ENCODE data around the gene NPW. TPM values are rescaled to one million over a fixed set of nuclear protein-coding genes. Genes with fewer than 3 reads are reported as not detected.

Gene NPW
- total and polyA plus RNA-seq, 2 donors (not counting 1 experiment from before 2014, with no cell fraction given): 0.20 to 0.99 TPM

DNA sequence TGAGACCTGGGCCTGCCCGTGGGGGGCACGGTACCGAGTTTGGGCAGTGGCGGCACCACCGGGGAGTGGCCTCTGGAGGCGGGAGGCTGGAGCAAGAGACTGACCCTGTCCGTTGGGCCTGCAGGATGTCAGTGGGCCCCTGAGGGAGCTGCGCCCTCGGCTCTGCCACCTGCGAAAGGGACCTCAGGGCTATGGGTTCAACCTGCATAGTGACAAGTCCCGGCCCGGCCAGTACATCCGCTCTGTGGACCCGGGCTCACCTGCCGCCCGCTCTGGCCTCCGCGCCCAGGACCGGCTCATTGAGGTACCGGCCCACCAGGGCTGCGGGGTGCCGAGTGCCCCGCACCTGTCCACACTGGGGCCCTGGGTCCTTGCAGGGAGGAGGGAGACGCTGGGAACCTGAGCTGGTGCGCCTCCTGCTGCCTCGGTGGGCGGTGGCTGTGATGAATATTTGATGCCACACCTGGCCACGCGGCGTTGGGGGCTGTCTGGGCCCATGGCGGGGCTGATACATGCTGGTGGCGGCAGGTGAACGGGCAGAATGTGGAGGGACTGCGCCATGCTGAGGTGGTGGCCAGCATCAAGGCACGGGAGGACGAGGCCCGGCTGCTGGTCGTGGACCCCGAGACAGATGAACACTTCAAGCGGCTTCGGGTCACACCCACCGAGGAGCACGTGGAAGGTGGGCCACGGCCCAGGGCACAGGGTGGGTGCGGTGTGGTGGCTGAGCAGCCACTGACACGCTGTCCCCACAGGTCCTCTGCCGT lies 16.8 kb downstream of the NPW start:
- no peak for TF ChIP-seq EZH2 (IDR thresholded peaks at IDR 0.05; ENCODE audit: low read length, missing control alignments)
- TF ChIP-seq, protein P1, sequence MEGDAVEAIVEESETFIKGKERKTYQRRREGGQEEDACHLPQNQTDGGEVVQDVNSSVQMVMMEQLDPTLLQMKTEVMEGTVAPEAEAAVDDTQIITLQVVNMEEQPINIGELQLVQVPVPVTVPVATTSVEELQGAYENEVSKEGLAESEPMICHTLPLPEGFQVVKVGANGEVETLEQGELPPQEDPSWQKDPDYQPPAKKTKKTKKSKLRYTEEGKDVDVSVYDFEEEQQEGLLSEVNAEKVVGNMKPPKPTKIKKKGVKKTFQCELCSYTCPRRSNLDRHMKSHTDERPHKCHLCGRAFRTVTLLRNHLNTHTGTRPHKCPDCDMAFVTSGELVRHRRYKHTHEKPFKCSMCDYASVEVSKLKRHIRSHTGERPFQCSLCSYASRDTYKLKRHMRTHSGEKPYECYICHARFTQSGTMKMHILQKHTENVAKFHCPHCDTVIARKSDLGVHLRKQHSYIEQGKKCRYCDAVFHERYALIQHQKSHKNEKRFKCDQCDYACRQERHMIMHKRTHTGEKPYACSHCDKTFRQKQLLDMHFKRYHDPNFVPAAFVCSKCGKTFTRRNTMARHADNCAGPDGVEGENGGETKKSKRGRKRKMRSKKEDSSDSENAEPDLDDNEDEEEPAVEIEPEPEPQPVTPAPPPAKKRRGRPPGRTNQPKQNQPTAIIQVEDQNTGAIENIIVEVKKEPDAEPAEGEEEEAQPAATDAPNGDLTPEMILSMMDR (conservative IDR thresholded peaks at IDR 0.05 in 1 of 2, IDR thresholded peaks at IDR 0.05 in 1 of 2; ENCODE audit: low read depth in 1 of 2, low read length in 2 of 2): no peak
- H3K79me2 ChIP-seq (ENCODE audit: control insufficient read depth, insufficient read depth, low read length): peaks cover 19% of the 10 kb centered on the region
- no peaks in the 10 kb centered on the region for H3K27me3 ChIP-seq (ENCODE audit: control insufficient read depth, insufficient read depth, low read length)
- no peaks in the 10 kb centered on the region for H4K20me1 ChIP-seq (ENCODE audit: control insufficient read depth, extremely low read depth, insufficient read depth, low read length)
- DNase-seq (ENCODE audit: low read depth in 2 of 2): no peak
- peaks cover 64% of the 10 kb centered on the region for H3K4me1 ChIP-seq (ENCODE audit: control insufficient read depth, extremely low read depth, insufficient read depth, low read length)
- peak overlapping the region; percentile 76 for H3K4me2 ChIP-seq (ENCODE audit: extremely low read depth, insufficient read depth, low read length)
- peak overlapping the region; percentile 72 for H3K27ac ChIP-seq (ENCODE audit: insufficient read depth, low read length)
- peak overlapping the region in 1 of 4 experiments; percentile 40 for H3K4me3 ChIP-seq (replicated peaks in 1 of 4; ENCODE audit: control extremely low read depth in 1 of 4, insufficient read depth in 1 of 4, low read depth in 3 of 4, low read length in 4 of 4)
- H3K36me3 ChIP-seq (ENCODE audit: control insufficient read depth, insufficient read depth, low read length): peaks cover 23% of the 10 kb centered on the region
- H3K9ac ChIP-seq (ENCODE audit: insufficient read depth, low read length): peak overlapping the region; percentile 73
- H3K9me3 ChIP-seq (ENCODE audit: control insufficient read depth, insufficient read depth, low read depth, low read length): no peaks in the 10 kb centered on the region
- H2AFZ ChIP-seq (ENCODE audit: low read length): no peak overlapping the region

DNA sequence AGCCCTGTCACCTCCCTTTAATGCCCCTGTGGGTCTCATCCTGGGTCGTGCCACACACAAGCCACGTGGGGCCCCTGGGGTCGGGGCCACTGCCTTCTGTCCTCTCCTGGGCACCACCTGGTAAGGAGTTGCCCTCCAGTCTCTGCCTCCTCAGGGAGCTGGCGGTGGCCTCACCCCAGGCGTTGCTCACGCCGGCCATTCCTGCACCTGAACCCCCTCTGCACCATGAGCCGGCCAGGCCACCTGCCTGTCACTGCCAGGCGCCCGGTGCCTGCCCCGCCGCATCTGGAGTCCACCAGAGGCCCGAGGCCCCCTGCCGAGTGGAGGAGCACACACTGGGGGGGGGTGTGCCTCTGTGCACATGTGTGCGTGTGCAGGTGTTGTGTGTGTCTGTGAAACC lies 17.5 kb downstream of the NPW start:
- H3K27ac ChIP-seq (ENCODE audit: insufficient read depth, low read length): no peak overlapping the region
- no peak for TF ChIP-seq EZH2 (IDR thresholded peaks at IDR 0.05; ENCODE audit: low read length, missing control alignments)
- TF ChIP-seq, protein P1 (conservative IDR thresholded peaks at IDR 0.05 in 1 of 2, IDR thresholded peaks at IDR 0.05 in 1 of 2; ENCODE audit: low read depth in 1 of 2, low read length in 2 of 2): no peak
- no peaks in the 10 kb centered on the region for H3K9me3 ChIP-seq (ENCODE audit: control insufficient read depth, insufficient read depth, low read depth, low read length)
- no peak overlapping the region for H3K4me2 ChIP-seq (ENCODE audit: extremely low read depth, insufficient read depth, low read length)
- H3K27me3 ChIP-seq (ENCODE audit: control insufficient read depth, insufficient read depth, low read length): no peaks in the 10 kb centered on the region
- H2AFZ ChIP-seq (ENCODE audit: low read length): no peak overlapping the region
- H3K9ac ChIP-seq (ENCODE audit: insufficient read depth, low read length): no peak overlapping the region
- peaks cover 23% of the 10 kb centered on the region for H3K36me3 ChIP-seq (ENCODE audit: control insufficient read depth, insufficient read depth, low read length)
- H3K4me1 ChIP-seq (ENCODE audit: control insufficient read depth, extremely low read depth, insufficient read depth, low read length): peaks cover 63% of the 10 kb centered on the region
- no peaks in the 10 kb centered on the region for H4K20me1 ChIP-seq (ENCODE audit: control insufficient read depth, extremely low read depth, insufficient read depth, low read length)
- H3K79me2 ChIP-seq (ENCODE audit: control insufficient read depth, insufficient read depth, low read length): peaks cover 19% of the 10 kb centered on the region
- H3K4me3 ChIP-seq (replicated peaks in 1 of 4; ENCODE audit: control extremely low read depth in 1 of 4, insufficient read depth in 1 of 4, low read depth in 3 of 4, low read length in 4 of 4): no peak overlapping the region
- no peak for DNase-seq (ENCODE audit: low read depth in 2 of 2)

DNA sequence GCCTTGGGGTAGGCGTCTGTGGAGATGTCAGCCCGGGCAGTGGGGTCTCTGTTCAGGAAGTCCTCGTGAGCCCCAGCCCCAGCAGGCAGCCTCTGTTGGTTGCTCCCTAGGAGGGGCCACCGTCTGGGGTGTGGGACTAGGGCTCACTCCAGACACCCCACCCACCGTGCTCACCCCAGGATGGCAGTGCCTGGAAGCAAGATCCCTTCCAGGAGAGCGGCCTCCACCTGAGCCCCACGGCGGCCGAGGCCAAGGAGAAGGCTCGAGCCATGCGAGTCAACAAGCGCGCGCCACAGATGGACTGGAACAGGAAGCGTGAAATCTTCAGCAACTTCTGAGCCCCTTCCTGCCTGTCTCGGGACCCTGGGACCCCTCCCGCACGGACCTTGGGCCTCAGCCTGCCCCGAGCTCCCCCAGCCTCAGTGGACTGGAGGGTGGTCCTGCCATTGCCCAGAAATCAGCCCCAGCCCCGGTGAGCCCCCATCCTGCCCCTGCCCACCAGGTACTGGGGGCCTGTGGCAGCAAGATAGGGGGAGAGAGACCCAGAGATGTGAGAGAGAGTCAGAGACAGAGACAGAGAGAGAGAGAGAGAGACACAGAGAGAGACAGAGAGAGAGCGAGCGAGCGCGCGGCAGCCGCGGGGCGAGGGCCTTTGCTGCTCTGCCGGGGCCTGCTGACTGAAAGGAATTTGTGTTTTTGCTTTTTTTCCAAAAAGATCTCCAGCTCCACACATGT lies 18.2 kb downstream of the NPW start:
- Histone ChIP-seq H3K4me3 (replicated peaks in 1 of 4; ENCODE audit: control extremely low read depth in 1 of 4, insufficient read depth in 1 of 4, low read depth in 3 of 4, low read length in 4 of 4) (no peak overlapping the region), H2AFZ (ENCODE audit: low read length) (no peak overlapping the region), H3K36me3 (ENCODE audit: control insufficient read depth, insufficient read depth, low read length) (peaks cover 23% of the 10 kb centered on the region), H3K9me3 (ENCODE audit: control insufficient read depth, insufficient read depth, low read depth, low read length) (no peaks in the 10 kb centered on the region), H3K27me3 (ENCODE audit: control insufficient read depth, insufficient read depth, low read length) (no peaks in the 10 kb centered on the region), H4K20me1 (ENCODE audit: control insufficient read depth, extremely low read depth, insufficient read depth, low read length) (no peaks in the 10 kb centered on the region), H3K9ac (ENCODE audit: insufficient read depth, low read length) (peak overlapping the region; percentile 20), H3K4me1 (ENCODE audit: control insufficient read depth, extremely low read depth, insufficient read depth, low read length) (peaks cover 56% of the 10 kb centered on the region), H3K27ac (ENCODE audit: insufficient read depth, low read length) (peak overlapping the region; percentile 23), H3K4me2 (ENCODE audit: extremely low read depth, insufficient read depth, low read length) (no peak overlapping the region), H3K79me2 (ENCODE audit: control insufficient read depth, insufficient read depth, low read length) (peaks cover 19% of the 10 kb centered on the region)
- no peak for DNase-seq (ENCODE audit: low read depth in 2 of 2)
- TF ChIP-seq, protein P1 (conservative IDR thresholded peaks at IDR 0.05 in 1 of 2, IDR thresholded peaks at IDR 0.05 in 1 of 2; ENCODE audit: low read depth in 1 of 2, low read length in 2 of 2): no peak
- TF ChIP-seq EZH2 (IDR thresholded peaks at IDR 0.05; ENCODE audit: low read length, missing control alignments): no peak
